HFF-Myc (cell line): ENCODE measurements around the gene RNF213.
"Not testable (repeated sequence)": the region's sequence is repeated elsewhere in the genome, so short reads cannot be mapped to it uniquely, and the experiment has no call there.

Source experiments
- DNase-seq: peaks from one replicate; pipeline ENCODE4 v3.0.0-alpha.2; 2011; ENCODE audit warnings: low read depth; ENCODE audit errors: extremely low read depth
- H3K4me3 ChIP-seq: replicated peaks from 2 replicates; pipeline ENCODE4 v1.5.1; 2011; ENCODE audit warnings: low read depth, mild to moderate bottlenecking, control low read depth, low read length
- CTCF ChIP-seq: IDR thresholded peaks from 2 replicates; pipeline ENCODE4 v1.5.1; 2012; ENCODE audit warnings: mild to moderate bottlenecking, low read depth, low read length, control low read depth; ENCODE audit errors: missing control alignments

The RNF213 gene

GRCh38 chr17:80397034-80397387 lies 136.4 kb downstream of the RNF213 start:
- no peak for TF ChIP-seq CTCF
- H3K4me3 ChIP-seq = no peak overlapping the region
- no peak for DNase-seq

- DNase-seq = no peak
- H3K4me3 ChIP-seq = no peak overlapping the region
- TF ChIP-seq CTCF = no peak
Measured at GRCh38 chr17:80397686-80398085, 137.0 kb downstream of the RNF213 start.

- not testable (repeated sequence) for DNase-seq
Measured at GRCh38 chr17:80401086-80401485, 140.4 kb downstream of the RNF213 start.

GRCh38 chr17:80402102-80402501 lies 141.4 kb downstream of the RNF213 start:
- not testable (repeated sequence) for DNase-seq, H3K4me3 ChIP-seq

More at GRCh38 chr17:80401086-80401485, 140.4 kb downstream of the RNF213 start:
- H3K4me3 ChIP-seq = not testable (repeated sequence)

GRCh38 chr17:80402959-80403358 lies 142.3 kb downstream of the RNF213 start:
- no peak for TF ChIP-seq CTCF
- no peak overlapping the region for H3K4me3 ChIP-seq
- no peak for DNase-seq

GRCh38 chr17:80406146-80406545 lies 145.5 kb downstream of the RNF213 start:
- no peak for DNase-seq
- no peak overlapping the region for H3K4me3 ChIP-seq
- TF ChIP-seq CTCF = no peak

GRCh38 chr17:80407917-80408316 lies 147.3 kb downstream of the RNF213 start:
- not testable (repeated sequence) for DNase-seq, H3K4me3 ChIP-seq

GRCh38 chr17:80408872-80409271 lies 148.2 kb downstream of the RNF213 start:
- no peak for TF ChIP-seq CTCF
- no peak for DNase-seq

GRCh38 chr17:80409626-80410025 lies 149.0 kb downstream of the RNF213 start:
- no peak for DNase-seq
- H3K4me3 ChIP-seq = no peak overlapping the region
- no peak for TF ChIP-seq CTCF

More at GRCh38 chr17:80408872-80409271, 148.2 kb downstream of the RNF213 start:
- no peak overlapping the region for H3K4me3 ChIP-seq

GRCh38 chr17:80410441-80411087 lies 149.9 kb downstream of the RNF213 start:
- DNase-seq, H3K4me3 ChIP-seq: not testable (repeated sequence)
